Measurements from ENCODE around the gene SMIM38. TPM values are rescaled to one million over a fixed set of nuclear protein-coding genes. Genes with fewer than 3 reads are reported as not detected.

Gene SMIM38
- total RNA-seq, 1 experiment from 2014 or later: 0.09 TPM

- Histone ChIP-seq H3K18ac (ENCODE audit: insufficient read length, low read depth, low read length) (no peak overlapping the region), H3K23ac (ENCODE audit: insufficient read length, low read depth, low read length) (no peak overlapping the region), H3K4me2 (ENCODE audit: insufficient read depth, insufficient read length, low read length) (no peak overlapping the region), H3K56ac (ENCODE audit: insufficient read length, low read depth, low read length) (no peak overlapping the region), H3T11ph (ENCODE audit: low read length) (no peak overlapping the region), H3K9ac (ENCODE audit: extremely low read depth, insufficient read length, low read length) (no peak overlapping the region), H3K23me2 (ENCODE audit: insufficient read length, low read depth, low read length, poor library complexity, severe bottlenecking) (no peaks in the 10 kb centered on the region), H3K79me1 (ENCODE audit: insufficient read depth, low read depth, low read length, poor library complexity, severe bottlenecking) (no peaks in the 10 kb centered on the region), H4K20me1 (ENCODE audit: control insufficient read depth, insufficient read depth, insufficient read length) (no peaks in the 10 kb centered on the region), H2BK12ac (ENCODE audit: insufficient read length, low read depth, low read length) (no peak overlapping the region), H2BK120ac (ENCODE audit: low read depth, low read length, poor library complexity, severe bottlenecking) (no peak overlapping the region), H3K4me1 (ENCODE audit: insufficient read depth, low read length) (no peaks in the 10 kb centered on the region), H2BK20ac (ENCODE audit: low read depth, low read length, poor library complexity, severe bottlenecking) (no peak overlapping the region), H3K79me2 (ENCODE audit: insufficient read depth, low read length) (no peaks in the 10 kb centered on the region), H2BK15ac (ENCODE audit: low read depth, low read length) (no peak overlapping the region), H3K4ac (ENCODE audit: low read depth, low read length) (no peak overlapping the region), H4K91ac (ENCODE audit: insufficient read length, low read depth, low read length) (no peak overlapping the region), H3K27me3 (ENCODE audit: insufficient read depth, low read length) (no peaks in the 10 kb centered on the region), H4K8ac (replicated peaks; ENCODE audit: insufficient read length, low read depth, low read length) (no peak overlapping the region), H3K14ac (ENCODE audit: insufficient read depth, low read length) (no peak overlapping the region), H3K9me3 (ENCODE audit: control insufficient read depth, low read depth, low read length) (no peaks in the 10 kb centered on the region), H3K27ac (ENCODE audit: insufficient read length, low read depth, low read length) (no peak overlapping the region), H4K5ac (ENCODE audit: insufficient read length, low read depth, low read length) (no peak overlapping the region), H2AK5ac (ENCODE audit: insufficient read length, low read length) (no peak overlapping the region), H2BK5ac (ENCODE audit: insufficient read length, low read length) (no peak overlapping the region), H2AFZ (ENCODE audit: low read length) (no peak overlapping the region)
- H3K9me3 Mint-ChIP-seq: peaks cover 6 to 11% of the 10 kb centered on the region in 2 experiments; a peak in 3 of 5 replicates
- 0 out of 4 replicates have a peak, but pooled peaks cover 0 to 2% of the 10 kb centered on the region in 2 experiments for H3K4me1 Mint-ChIP-seq
- no peak for DNase-seq
- H3K27ac Mint-ChIP-seq: no peak overlapping the region
- peaks cover 13% of the 10 kb centered on the region for H3K27me3 Mint-ChIP-seq (ENCODE audit: low read depth)
- WGBS (ENCODE audit: extremely low coverage, insufficient read length, low lambda C conversion rate): no CpG with 5 or more reads among the region's 1 CpG
- H3K4me3 Mint-ChIP-seq: no peak overlapping the region
- TF ChIP-seq CTCF (conservative IDR thresholded peaks at IDR 0.05): no peak
- no peaks in the 10 kb centered on the region for H3K36me3 Mint-ChIP-seq (ENCODE audit: insufficient read depth in 1 of 3, low read depth in 3 of 3)
Observed at GRCh38 chr11:69172674-69173073, 16.9 kb downstream of the SMIM38 start.

Measured in H9 (cell line).